ENCODE measurements around the gene COPS2. TPM values are rescaled to one million over a fixed set of nuclear protein-coding genes. Genes with fewer than 3 reads are reported as not detected.

The COPS2 gene
- total and polyA plus RNA-seq, 2 of the 13 experiments (the other 11 are each of a cell fraction or from before 2014, with no cell fraction given), result 37.8 to 66.3 TPM

DNA sequence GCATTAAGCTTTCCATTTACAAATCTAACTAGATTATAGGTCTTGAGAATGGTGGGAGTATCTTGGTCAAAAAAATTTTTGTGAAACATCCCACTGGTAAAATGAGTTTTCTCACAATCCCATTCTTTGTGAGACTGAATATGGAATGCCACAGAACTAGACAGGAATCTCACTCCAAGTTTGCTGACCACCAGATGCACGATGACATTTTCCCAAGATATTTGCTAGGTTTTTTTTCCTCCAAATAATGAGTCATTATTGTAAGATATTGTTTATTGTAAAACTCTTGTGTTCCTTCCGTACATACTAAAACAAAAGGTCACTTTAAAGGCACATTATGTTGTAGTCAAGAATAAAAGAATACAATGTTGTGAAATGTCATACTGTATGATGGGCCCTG, 53.9 kb downstream of the COPS2 start (continued):
- TF ChIP-seq, protein P1, sequence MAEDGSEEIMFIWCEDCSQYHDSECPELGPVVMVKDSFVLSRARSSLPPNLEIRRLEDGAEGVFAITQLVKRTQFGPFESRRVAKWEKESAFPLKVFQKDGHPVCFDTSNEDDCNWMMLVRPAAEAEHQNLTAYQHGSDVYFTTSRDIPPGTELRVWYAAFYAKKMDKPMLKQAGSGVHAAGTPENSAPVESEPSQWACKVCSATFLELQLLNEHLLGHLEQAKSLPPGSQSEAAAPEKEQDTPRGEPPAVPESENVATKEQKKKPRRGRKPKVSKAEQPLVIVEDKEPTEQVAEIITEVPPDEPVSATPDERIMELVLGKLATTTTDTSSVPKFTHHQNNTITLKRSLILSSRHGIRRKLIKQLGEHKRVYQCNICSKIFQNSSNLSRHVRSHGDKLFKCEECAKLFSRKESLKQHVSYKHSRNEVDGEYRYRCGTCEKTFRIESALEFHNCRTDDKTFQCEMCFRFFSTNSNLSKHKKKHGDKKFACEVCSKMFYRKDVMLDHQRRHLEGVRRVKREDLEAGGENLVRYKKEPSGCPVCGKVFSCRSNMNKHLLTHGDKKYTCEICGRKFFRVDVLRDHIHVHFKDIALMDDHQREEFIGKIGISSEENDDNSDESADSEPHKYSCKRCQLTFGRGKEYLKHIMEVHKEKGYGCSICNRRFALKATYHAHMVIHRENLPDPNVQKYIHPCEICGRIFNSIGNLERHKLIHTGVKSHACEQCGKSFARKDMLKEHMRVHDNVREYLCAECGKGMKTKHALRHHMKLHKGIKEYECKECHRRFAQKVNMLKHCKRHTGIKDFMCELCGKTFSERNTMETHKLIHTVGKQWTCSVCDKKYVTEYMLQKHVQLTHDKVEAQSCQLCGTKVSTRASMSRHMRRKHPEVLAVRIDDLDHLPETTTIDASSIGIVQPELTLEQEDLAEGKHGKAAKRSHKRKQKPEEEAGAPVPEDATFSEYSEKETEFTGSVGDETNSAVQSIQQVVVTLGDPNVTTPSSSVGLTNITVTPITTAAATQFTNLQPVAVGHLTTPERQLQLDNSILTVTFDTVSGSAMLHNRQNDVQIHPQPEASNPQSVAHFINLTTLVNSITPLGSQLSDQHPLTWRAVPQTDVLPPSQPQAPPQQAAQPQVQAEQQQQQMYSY (CRISPR knock-in tag; IDR thresholded peaks at IDR 0.05), result no peak
- TF ChIP-seq REPIN1 (CRISPR knock-in tag; IDR thresholded peaks at IDR 0.05; ENCODE audit: borderline replicate concordance, low read depth), result no peak
- no peak for TF ChIP-seq ZNF501 (CRISPR knock-in tag; IDR thresholded peaks at IDR 0.05)
- no peak for TF ChIP-seq PAX8 (CRISPR knock-in tag; IDR thresholded peaks at IDR 0.05; ENCODE audit: borderline replicate concordance)
- TF ChIP-seq, protein P2, sequence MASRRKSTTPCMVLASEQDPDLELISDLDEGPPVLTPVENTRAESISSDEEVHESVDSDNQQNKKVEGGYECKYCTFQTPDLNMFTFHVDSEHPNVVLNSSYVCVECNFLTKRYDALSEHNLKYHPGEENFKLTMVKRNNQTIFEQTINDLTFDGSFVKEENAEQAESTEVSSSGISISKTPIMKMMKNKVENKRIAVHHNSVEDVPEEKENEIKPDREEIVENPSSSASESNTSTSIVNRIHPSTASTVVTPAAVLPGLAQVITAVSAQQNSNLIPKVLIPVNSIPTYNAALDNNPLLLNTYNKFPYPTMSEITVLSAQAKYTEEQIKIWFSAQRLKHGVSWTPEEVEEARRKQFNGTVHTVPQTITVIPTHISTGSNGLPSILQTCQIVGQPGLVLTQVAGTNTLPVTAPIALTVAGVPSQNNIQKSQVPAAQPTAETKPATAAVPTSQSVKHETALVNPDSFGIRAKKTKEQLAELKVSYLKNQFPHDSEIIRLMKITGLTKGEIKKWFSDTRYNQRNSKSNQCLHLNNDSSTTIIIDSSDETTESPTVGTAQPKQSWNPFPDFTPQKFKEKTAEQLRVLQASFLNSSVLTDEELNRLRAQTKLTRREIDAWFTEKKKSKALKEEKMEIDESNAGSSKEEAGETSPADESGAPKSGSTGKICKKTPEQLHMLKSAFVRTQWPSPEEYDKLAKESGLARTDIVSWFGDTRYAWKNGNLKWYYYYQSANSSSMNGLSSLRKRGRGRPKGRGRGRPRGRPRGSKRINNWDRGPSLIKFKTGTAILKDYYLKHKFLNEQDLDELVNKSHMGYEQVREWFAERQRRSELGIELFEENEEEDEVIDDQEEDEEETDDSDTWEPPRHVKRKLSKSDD (CRISPR knock-in tag; IDR thresholded peaks at IDR 0.05; ENCODE audit: low read depth), result no peak
- TF ChIP-seq GATAD2A (CRISPR knock-in tag; IDR thresholded peaks at IDR 0.05), result no peak
- TF ChIP-seq KDM5A (IDR thresholded peaks at IDR 0.05; ENCODE audit: borderline replicate concordance, low read length), result no peak

Measured in HepG2 (cell line).